Natural killer cell treated with Interleukin-12 subunit alpha and Interleukin-12 subunit beta and Interleukin-15 and Interleukin-18, amount 100 ng/mL, for 72 hours (primary cell): ENCODE data around the gene DISP3. TPM values are rescaled to one million over a fixed set of nuclear protein-coding genes. Genes with fewer than 3 reads are reported as not detected.

Experiments used
- ATAC-seq, 2 donors: fragments of 150-1000 bp; cut with Tn5 transposase in 1 of 2; sonication (Bioruptor Pico), chemical (Tn5 transposase) in 1 of 2; 2 replicates each; pipeline ENCODE4 v1.10.0; 2021
- DNase-seq: peaks from one replicate; pipeline ENCODE4 v3.0.0; 2022; ENCODE audit warnings: low spot score
- H3K27ac Mint-ChIP-seq, 2 donors: 1 replicate in 1 of 2; 2 replicates in 1 of 2; pipeline ENCODE4 v1.8.0; 2022; ENCODE audit warnings: mixed read lengths in 2 of 2, mild to moderate bottlenecking in 1 of 2, moderate library complexity in 1 of 2
- H3K27me3 Mint-ChIP-seq, 2 donors: 1 replicate in 1 of 2; 2 replicates in 1 of 2; pipeline ENCODE4 v1.8.0; 2022; ENCODE audit warnings: mixed read lengths in 2 of 2
- H3K36me3 Mint-ChIP-seq: one replicate; pipeline ENCODE4 v1.8.0; 2022; ENCODE audit warnings: mixed read lengths
- H3K4me1 Mint-ChIP-seq, 2 donors: 1 replicate in 1 of 2; 2 replicates in 1 of 2; pipeline ENCODE4 v1.8.0; 2022; ENCODE audit warnings: low read depth in 2 of 2, mixed read lengths in 2 of 2, mild to moderate bottlenecking in 1 of 2
- H3K4me3 Mint-ChIP-seq: one replicate; pipeline ENCODE4 v1.8.0; 2022; ENCODE audit warnings: mixed read lengths
- H3K9me3 Mint-ChIP-seq: 2 replicates; pipeline ENCODE4 v1.8.0; 2022; ENCODE audit warnings: mixed read lengths
- total RNA-seq, 2 donors: library from RNA; stranded (reverse); gene quantifications; one replicate each; pipeline ENCODE4 v1.2.3, GENCODE V29; 2022

The DISP3 gene
- total RNA-seq, 2 donors from 2014 or later, result 0.81 to 1.8 TPM

DNA sequence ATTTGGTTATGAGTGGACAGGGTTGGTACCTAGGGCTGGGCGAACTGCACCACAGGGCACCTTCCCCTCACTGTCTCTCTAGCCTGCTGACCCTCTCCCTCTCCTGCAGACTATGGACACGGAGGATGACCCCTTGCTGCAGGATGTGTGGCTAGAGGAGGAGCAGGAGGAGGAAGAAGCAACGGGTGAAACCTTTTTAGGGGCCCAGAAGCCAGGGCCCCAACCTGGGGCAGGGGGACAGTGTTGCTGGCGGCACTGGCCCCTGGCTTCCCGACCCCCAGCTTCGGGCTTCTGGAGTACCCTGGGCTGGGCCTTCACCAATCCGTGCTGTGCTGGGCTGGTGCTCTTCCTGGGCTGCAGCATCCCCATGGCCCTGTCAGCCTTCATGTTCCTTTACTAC, 21.9 kb downstream of the DISP3 start:
- DNase-seq (peak; percentile 13), ATAC-seq (no peak)
- Mint-ChIP-seq H3K4me1 (peaks cover 0 to 10% of the 10 kb centered on the region in 2 donors), H3K27ac (no peak overlapping the region), H3K9me3 (peaks cover 2% of the 10 kb centered on the region), H3K4me3 (no peak overlapping the region), H3K27me3 (peaks cover 15 to 32% of the 10 kb centered on the region in 2 donors), H3K36me3 (peaks cover 11% of the 10 kb centered on the region)

DNA sequence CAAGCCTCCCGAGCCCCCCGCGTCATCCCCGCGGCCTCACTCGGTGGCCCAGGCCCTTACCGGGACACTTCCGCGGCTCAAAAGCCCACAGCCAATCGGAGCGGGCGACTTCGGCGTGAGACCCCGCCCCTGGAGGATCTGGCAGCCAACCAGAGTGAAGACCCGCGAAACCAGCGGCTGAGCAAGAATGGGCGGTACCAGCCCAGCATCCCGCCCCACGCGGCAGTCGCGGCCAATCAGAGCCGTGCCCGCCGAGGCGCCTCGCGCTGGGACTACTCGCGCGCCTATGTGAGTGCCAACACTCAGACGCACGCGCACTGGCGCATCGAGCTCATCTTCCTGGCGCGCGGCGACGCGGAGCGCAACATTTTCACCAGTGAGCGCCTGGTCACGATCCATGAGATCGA, 22.5 kb downstream of the DISP3 start:
- Mint-ChIP-seq H3K9me3 (peaks cover 9% of the 10 kb centered on the region), H3K4me1 (peaks cover 0 to 10% of the 10 kb centered on the region in 2 donors), H3K27me3 (peaks cover 17 to 32% of the 10 kb centered on the region in 2 donors), H3K36me3 (peaks cover 17% of the 10 kb centered on the region), H3K27ac (no peak overlapping the region), H3K4me3 (no peak overlapping the region)
- peak; percentile 66 to 86 for ATAC-seq
- peak; percentile 60 for DNase-seq

DNA sequence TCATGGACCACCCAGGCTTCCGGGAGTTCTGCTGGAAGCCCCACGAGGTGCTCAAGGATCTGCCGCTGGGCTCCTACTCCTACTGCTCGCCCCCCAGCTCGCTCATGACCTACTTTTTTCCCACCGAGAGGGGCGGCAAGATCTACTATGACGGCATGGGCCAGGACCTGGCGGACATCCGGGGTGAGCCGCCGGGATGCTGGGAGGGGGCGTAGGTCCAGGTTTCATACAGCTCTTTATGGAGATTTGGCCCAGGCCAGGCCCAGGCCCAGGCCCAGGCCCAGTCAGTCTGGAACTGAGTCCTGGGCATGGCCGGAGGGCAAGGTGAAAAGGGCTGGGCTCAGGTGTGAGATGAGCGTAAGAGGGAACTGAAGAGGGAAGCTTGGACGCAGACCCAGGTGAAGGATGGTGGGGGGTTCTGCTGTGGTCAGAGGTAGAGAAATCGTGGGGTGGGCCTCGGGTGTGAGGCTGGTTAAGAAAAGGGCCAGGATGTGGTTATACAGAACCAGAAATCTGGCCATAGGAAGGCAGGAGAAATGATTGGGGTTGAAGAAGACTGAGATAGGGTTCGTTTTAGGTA, 23.0 kb downstream of the DISP3 start:
- Mint-ChIP-seq H3K36me3 (peaks cover 20% of the 10 kb centered on the region), H3K27ac (no peak overlapping the region), H3K27me3 (peaks cover 17 to 32% of the 10 kb centered on the region in 2 donors), H3K9me3 (peaks cover 9% of the 10 kb centered on the region), H3K4me1 (peaks cover 0 to 10% of the 10 kb centered on the region in 2 donors), H3K4me3 (no peak overlapping the region)
- DNase-seq (peak; percentile 37), ATAC-seq (no peak)

DNA sequence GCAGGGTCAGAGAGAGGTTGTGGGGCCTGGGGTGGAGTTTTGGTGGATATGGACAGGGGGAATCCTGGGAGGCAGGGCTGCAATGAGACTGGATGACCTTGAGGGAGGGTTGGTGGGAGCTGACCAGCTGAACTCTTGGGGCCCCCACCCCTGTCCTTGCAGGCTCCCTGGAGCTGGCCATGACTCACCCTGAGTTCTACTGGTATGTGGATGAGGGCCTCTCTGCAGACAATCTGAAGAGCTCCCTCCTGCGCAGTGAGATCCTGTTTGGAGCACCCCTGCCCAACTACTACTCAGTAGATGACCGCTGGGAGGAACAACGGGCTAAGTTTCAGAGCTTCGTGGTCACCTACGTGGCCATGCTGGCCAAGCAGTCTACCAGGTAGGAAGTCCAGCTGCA, 23.6 kb downstream of the DISP3 start:
- H3K4me3 Mint-ChIP-seq, result no peak overlapping the region
- H3K36me3 Mint-ChIP-seq, result peaks cover 23% of the 10 kb centered on the region
- no peak for ATAC-seq
- peak; percentile 8 for DNase-seq
- H3K4me1 Mint-ChIP-seq, result peaks cover 0 to 10% of the 10 kb centered on the region in 2 donors
- H3K9me3 Mint-ChIP-seq, result peaks cover 9% of the 10 kb centered on the region
- peaks cover 17 to 31% of the 10 kb centered on the region in 2 donors for H3K27me3 Mint-ChIP-seq
- no peak overlapping the region for H3K27ac Mint-ChIP-seq

DNA sequence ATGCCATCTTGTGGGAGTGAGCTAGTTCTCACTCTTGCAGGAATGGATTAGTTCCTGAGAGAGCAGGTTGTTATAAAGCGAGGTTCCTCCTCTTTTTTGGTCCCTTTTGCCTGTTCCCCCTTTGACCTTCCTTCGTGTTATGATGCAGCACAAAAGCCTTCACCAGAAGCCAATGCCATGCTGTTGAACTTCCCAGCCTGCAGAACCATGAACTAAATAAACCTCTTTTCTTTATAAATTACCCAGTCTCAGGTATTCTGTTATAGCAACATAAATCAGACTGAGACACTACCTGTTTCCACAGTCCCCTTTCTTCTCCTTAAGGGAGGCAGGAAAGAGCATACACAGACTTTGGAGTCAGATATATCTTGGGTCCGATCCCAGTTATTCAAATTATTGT, 25.6 kb downstream of the DISP3 start:
- Mint-ChIP-seq H3K36me3 (peaks cover 27% of the 10 kb centered on the region), H3K4me1 (peaks cover 0 to 8% of the 10 kb centered on the region in 2 donors), H3K27ac (no peak overlapping the region), H3K27me3 (peaks cover 10 to 15% of the 10 kb centered on the region in 2 donors), H3K9me3 (peaks cover 9% of the 10 kb centered on the region), H3K4me3 (no peak overlapping the region)
- DNase-seq (peak; percentile 32), ATAC-seq (no peak)

DNA sequence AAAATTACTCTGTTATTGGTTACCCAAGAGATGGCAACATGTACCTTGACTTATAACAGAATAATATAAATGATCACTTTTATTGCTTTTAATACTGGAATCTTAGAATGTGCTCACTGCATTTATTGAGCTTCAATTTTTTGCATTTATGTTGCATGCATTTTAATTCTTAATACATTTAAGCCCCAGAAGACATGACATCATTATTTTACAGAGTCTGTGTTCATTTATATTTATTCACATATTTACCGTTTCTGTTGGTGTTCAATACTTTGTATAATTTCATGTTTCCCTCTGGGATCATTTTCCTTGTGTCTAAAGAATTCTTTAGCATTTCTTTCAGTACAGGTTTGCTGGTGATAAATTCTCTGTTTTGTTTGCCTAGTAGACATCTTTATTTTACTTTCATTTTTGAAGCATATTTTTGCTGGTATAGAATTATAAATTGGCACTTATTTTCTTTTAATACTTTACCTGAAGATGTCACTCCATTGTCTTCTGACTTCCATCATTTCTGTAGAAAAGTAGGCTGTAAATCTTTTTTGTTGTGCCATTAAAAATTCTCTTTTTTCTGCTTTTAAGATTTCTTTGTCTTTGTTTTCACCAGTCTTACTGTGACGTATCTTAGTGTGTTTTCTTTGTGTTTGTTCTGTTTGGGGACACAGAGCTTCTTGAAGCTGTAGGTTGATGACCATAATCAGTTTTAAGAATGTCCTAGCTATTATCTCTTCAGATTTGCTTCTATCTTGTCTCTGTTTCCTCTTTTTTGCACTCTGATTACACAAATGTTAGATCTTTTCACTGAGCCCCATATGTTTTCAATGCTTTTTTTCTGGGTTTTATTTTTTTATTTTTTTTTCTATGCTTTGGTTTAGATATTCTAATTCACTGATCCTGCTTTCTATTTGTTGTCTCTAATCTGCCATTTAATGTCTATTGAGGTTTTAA, 26.9 kb downstream of the DISP3 start:
- Mint-ChIP-seq H3K27ac (no peak overlapping the region), H3K4me1 (peaks cover 0 to 6% of the 10 kb centered on the region in 2 donors), H3K27me3 (peaks cover 6 to 11% of the 10 kb centered on the region in 2 donors), H3K4me3 (no peak overlapping the region), H3K36me3 (peaks cover 27% of the 10 kb centered on the region), H3K9me3 (peaks cover 9% of the 10 kb centered on the region)
- no peak for ATAC-seq
- DNase-seq, result no peak

DNA sequence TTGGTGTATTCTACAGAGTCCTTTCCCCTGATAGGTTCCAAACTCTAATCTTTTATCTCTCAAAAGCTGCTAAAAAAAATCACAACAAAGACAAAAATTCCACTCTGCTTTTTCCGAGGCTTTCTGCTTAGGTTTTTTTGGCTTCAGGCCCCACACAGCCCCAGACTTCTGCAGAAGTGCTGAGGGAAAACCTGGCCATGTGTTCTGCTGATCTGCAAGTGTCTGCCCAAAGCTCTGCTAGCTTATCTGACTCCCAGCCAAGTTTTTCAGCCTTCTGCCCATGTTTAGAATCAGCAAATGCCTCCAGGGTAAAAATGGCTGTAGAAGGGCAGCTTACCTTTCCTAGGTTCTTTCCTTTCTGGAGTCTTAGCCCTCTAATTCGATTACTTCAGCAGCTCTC, 28.4 kb downstream of the DISP3 start:
- DNase-seq (no peak), ATAC-seq (no peak)
- H3K4me3 Mint-ChIP-seq, result no peak overlapping the region
- peaks cover 0 to 1% of the 10 kb centered on the region in 2 donors for H3K4me1 Mint-ChIP-seq
- peaks cover 6 to 8% of the 10 kb centered on the region in 2 donors for H3K27me3 Mint-ChIP-seq
- peaks cover 30% of the 10 kb centered on the region for H3K36me3 Mint-ChIP-seq
- H3K27ac Mint-ChIP-seq, result no peak overlapping the region
- peaks cover 9% of the 10 kb centered on the region for H3K9me3 Mint-ChIP-seq

DNA sequence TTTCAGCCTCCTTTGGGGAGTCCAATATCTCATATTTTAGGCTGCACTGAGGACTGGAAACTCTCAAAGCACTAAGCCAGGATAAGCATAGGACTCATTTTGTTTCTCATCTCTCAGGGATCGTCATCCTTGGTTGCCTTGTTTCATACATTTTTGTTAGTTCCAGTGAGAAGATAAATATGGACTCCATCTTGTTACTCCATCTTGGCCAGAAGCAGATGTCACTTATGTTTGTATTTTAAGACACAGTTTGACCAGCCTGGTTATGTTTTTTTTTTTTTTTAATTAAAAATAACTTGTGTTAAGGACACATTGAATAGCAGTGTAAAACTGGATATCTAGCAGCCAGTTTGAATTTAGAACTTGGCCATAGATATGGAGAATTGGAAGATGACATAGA, 34.7 kb downstream of the DISP3 start:
- no peaks in the 10 kb centered on the region for H3K9me3 Mint-ChIP-seq
- H3K4me1 Mint-ChIP-seq, result no peaks in the 10 kb centered on the region
- H3K27ac Mint-ChIP-seq, result no peak overlapping the region
- H3K4me3 Mint-ChIP-seq, result no peak overlapping the region
- DNase-seq (no peak), ATAC-seq (no peak)
- H3K27me3 Mint-ChIP-seq, result peaks cover 10 to 11% of the 10 kb centered on the region in 2 donors
- H3K36me3 Mint-ChIP-seq, result peaks cover 7% of the 10 kb centered on the region

DNA sequence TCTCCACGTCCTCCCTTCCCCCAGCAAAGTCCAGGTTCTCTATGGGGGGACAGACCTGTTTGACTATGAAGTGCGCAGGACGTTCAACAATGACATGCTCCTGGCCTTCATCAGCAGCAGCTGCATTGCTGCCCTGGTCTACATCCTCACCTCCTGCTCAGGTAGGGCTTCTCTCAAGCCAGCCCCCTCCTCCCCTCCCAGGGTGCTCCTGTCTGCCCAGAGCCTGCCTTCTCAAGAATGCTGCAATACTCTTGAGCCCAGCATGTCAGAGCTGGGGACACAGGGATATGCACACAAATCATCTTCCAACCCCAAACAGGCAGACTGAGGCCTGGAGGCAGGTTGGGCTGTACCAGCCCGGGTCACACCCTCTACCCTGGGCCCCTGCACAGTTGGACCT, 35.4 kb downstream of the DISP3 start:
- H3K9me3 Mint-ChIP-seq, result no peaks in the 10 kb centered on the region
- DNase-seq, result peak; percentile 44
- no peaks in the 10 kb centered on the region for H3K4me1 Mint-ChIP-seq
- H3K36me3 Mint-ChIP-seq, result peaks cover 7% of the 10 kb centered on the region
- ATAC-seq, result no peak
- H3K4me3 Mint-ChIP-seq, result no peak overlapping the region
- peaks cover 10 to 11% of the 10 kb centered on the region in 2 donors for H3K27me3 Mint-ChIP-seq
- H3K27ac Mint-ChIP-seq, result no peak overlapping the region

DNA sequence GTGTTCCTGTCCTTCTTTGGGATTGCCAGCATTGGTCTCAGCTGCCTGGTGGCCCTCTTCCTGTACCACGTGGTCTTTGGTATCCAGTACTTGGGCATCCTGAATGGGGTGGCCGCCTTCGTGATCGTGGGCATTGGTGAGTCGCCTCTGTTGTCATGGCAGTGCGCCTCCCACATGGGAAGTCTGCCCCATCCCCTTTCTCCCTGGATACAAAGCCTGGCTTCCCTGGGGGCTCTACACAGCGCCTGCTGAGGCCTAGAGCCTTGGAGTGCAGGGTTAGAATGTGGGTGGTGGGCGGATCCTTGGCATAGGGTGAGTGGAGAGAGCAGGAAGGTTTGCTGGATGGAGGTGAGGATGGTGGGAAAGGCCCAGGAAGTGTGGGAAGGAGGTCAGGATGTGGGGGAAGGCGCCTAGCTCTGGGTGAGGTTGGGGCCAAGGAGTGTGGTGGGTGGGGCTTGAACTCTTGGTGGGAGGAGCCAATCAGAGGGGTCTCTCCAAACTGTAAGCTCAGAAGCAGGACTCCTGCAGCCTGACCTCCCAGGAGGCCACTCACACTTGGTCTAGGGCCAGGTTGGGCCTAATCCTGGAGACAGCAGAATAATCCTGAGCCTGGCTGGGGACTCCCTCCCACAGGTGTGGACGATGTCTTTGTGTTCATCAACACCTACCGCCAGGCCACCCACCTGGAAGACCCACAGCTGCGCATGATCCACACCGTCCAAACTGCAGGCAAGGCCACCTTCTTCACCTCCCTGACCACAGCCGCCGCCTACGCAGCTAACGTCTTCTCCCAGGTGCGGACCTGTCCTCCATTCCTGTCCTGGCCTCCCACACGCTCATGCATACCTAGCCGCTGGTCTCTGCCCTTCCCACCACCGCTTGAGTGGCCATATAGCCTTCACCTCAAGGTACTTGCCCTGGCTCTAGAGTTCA, 36.7 kb downstream of the DISP3 start:
- DNase-seq (peak; percentile 55), ATAC-seq (no peak)
- Mint-ChIP-seq H3K4me3 (no peak overlapping the region), H3K27me3 (peaks cover 9 to 10% of the 10 kb centered on the region in 2 donors), H3K36me3 (peaks cover 7% of the 10 kb centered on the region), H3K9me3 (no peaks in the 10 kb centered on the region), H3K27ac (no peak overlapping the region), H3K4me1 (no peaks in the 10 kb centered on the region)

DNA sequence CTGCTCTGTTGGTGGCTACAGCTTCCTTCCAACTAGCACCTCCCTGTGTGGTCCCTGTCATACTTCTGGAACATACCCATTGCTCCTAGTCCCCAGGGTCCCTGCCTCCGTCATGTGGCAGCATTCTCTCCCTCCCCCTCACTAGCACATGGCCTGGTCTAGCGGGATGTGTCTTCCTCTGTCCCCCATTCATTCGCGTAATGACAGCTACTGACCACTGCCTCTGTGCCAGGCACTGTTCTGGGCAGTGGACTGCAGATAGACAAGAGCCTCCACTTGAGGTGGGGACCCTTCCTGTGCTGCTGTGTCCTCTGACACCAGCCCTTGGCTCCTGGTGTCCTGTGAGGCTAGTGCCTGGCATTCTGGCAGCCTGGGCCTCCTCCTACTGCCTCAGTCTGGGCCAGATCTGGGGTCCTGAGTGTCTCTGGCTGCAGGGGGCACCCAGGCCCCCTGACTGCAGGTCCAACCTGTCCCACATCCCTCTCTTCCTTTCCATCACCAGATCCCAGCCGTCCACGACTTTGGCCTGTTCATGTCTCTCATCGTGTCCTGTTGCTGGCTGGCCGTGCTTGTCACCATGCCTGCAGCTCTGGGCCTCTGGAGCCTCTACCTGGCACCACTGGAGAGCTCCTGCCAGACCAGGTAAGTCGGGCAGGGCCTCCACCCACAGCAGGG, 38.1 kb downstream of the DISP3 start:
- H3K27me3 Mint-ChIP-seq, result peaks cover 8% of the 10 kb centered on the region in 2 donors
- H3K4me1 Mint-ChIP-seq, result no peaks in the 10 kb centered on the region
- peaks cover 7% of the 10 kb centered on the region for H3K36me3 Mint-ChIP-seq
- no peak overlapping the region for H3K4me3 Mint-ChIP-seq
- ATAC-seq, result no peak
- no peaks in the 10 kb centered on the region for H3K9me3 Mint-ChIP-seq
- DNase-seq, result peak; percentile 37
- no peak overlapping the region for H3K27ac Mint-ChIP-seq

DNA sequence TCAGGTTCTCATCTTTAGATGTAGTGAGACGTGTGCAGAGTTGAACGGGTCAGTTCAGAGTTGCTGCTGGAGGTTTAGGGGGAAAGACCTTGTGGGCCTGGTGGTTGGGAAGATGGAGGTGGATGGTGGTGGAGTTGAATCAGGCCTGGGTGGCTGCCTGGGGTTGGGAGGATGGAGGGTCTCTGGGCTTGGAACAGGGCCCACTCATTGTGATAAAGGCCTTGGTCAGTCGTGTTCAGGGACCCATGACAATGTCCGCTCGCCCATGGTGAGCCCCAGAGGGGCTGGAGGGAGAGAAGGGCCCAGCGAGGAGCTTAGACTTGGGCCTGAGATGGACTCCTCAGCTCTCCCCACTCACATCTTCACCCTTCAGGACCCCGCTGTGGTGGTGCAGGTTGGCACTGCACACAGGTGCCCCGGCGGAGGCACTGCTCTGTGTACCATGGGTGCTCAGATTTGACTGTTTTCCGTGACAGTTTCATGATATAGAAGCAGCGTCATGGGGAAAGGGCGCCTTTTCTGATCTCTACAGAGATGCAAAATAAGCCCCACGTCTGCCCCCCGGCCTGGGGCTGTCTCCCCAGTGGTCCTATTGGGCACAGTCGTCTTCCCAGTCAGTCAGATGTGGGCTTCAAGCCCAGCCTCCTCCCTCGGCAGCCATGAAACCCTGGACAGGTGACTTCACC, 39.2 kb downstream of the DISP3 start:
- Mint-ChIP-seq H3K27me3 (peaks cover 0 to 2% of the 10 kb centered on the region in 2 donors), H3K4me1 (no peaks in the 10 kb centered on the region), H3K36me3 (no peaks in the 10 kb centered on the region), H3K9me3 (no peaks in the 10 kb centered on the region), H3K4me3 (no peak overlapping the region), H3K27ac (no peak overlapping the region)
- ATAC-seq, result no peak
- DNase-seq, result peak; percentile 44
